NCI-H2227 treated with DMSO at 0.1 percent for 48 hours (cell line): ENCODE results near the gene APLP2.
"Not testable (repeated sequence)": the region's sequence is repeated elsewhere in the genome, so short reads cannot be mapped to it uniquely, and the experiment has no call there.

Experiments used
- DNase-seq: peaks from one replicate; lab custom pipeline; 2025; lab: John Stamatoyannopoulos, UW

The APLP2 gene

DNA sequence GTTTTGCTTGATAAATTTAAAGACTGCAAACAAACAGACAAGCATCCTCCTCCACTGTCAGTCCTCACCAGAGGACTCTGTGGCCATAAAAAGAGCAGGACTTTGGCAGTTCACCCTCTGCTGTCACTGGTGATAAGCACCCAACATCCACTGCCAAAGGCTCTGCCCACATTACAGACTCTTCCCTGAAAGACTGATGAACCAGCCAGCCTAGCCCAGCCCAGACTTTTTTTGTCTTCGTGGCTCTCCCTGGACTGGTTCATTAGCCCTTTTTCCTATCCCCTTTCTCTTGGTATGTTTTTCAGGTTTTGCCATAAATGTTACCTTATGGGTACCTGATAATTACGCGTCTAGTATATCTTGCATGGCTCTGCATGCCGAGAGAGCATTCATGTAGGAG lies 104.9 kb downstream of the APLP2 start:
- no peak for DNase-seq

DNA sequence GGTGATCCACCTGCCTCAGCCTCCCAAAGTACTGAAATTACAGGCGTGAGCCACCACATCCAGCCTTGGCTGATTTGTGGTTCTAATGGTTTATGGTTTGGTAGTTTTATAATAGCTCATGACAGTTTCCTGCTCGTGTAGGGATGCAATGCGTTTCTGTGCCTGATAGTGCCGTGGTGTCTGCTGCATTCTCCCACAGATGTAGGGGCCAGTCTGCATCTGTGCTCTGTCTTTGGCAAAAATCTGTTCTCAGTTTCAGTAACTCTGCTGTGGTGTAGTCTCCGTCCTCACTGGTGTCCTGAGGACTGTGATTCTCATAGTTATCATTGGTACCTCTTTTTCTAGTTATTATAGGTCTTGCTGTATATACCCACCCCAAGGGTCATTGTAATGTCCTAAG lies 106.2 kb downstream of the APLP2 start:
- DNase-seq: no peak

DNA sequence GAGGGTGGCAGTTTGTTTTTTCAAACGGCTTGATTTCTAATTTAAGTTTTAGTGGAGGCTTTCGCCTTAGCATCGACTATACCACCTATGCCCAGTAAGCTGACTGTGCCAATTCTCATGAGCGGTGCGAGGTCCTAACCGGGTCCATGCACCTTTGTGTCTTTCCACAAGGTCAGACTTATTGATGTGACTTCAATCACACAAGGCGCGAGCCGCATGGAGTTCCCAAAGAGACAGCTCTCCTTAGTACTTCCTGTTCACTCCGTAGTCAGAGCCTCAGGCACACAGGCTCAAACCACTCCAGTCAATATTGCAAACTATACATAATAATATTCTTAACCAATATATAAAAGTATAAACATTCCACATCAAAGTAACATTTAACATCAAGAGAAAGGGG lies 108.1 kb downstream of the APLP2 start:
- no peak for DNase-seq

DNA sequence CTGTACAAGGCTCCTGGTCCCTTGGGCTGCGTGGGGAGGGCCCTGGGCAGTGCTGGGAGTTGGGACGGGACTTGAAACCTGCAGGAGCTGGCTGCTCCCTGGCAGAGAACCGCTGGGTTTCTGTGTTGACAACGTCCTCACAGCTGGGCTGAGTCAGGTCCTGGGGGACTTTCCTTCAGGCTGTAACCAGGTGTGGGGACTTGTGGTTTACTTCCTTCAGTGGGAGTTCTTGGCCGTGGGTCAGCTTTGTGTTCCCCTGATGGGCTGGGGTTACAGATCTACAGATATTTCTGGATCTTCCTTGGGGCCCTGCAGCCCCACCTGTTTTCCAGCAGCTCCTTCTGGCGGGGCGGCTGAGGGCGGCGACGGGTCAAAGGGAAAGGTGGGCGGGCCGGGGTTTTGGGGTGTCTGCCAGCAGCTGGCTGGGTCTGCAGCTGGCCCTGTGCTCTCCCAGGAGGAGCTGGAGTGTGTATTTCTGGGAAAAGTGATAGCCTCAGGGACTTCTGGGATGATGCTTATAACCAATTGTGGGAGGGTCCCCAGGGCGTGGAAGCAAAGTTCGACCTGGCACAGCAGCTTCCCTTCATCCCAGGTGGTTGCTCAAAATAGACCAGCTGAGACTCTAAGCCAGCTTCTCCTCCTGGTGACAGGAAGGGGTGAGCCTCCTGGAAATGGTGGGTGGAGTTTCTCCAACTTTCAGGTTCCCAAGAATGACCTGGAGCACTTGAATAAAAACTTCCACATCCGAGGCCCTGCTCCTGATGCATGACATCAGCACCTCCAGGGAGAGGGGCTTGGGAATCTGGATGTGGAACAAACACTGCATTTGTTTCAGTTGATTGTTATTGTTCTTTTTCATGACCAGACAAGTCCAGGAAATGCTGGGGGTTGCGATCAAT lies 109.0 kb downstream of the APLP2 start:
- DNase-seq: no peak

DNA sequence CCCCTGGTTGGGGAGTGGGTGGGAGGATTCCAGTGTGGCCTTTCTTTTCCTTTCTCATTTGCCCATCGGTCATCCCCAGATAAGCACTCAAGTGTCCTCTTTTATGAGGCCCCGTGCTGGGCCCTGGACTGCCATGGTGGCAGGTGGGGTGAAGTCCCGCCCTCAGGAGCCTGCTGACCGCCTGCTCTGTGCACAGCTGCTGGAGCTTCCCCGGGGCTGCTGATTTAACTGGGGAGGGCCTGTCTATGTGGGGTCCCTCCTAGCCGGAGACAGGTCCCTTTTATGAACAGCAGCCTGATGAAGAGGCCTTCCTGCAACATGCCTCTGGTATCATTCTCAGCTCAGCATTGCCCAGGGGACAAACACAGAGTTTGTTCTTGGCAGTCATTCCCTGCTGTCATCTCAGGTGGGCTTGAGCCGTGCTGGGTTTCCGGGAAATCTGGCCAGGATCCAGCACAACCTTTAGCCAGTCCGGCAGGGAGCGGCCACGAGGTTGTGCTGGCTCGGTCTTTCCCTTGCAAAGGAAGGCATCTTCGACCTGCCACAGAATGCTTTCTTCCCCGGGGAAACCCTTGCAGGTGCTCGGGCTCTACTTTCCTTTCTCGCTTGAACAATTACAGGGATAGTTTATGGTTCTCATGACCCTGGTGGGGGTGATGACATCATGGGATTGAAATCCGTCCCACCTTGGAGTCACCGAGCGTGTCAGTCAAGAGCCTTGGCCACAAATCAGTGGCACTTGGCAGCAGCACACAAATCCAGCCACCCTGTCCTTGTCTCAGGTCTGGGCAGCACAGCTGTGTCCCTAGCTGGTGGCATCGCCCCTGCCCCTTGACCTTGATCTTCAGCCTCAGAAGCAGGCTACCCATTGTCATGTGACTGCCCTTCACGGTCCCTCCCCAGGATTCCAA lies 110.0 kb downstream of the APLP2 start:
- no peak for DNase-seq

DNA sequence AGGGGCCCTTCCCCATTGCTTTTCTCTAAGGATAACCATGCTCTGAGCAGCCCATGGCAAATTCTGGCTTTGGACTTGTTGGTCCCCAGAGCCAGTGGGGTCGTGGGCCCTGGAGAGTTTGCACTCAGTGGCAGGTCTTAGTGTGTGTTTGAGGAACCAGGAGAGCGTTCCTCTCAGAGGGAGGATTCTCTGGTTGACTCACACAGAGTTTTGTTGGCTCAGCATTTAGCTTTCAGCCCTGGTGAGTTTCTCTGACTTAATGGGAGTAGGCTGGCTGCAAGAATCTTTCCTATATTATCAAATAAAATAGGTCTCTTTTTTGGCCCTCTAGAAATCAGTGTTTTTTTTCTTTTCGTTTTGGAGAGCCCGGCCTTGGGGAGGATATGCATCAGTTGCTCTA lies 110.8 kb downstream of the APLP2 start:
- DNase-seq: no peak

DNA sequence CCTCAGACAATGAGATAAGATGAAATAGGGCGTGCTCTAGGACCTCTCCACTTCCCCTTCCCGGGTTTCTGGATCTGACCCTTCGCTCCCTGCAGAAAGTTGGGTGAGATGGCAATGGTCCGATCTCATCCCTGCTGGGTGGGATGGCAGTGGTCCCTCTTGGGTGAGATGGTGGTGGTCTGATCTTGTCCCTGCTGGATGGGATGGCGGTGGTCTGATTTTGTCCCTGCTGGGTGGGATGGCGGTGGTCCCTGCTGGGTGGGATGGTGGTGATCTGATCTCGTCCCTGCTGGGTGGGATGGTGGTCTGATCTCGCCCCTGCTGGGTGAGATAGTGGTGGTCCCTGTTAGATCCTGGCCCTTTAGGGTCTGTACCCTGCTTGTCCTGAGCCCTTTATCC lies 111.2 kb downstream of the APLP2 start:
- DNase-seq: no peak

DNA sequence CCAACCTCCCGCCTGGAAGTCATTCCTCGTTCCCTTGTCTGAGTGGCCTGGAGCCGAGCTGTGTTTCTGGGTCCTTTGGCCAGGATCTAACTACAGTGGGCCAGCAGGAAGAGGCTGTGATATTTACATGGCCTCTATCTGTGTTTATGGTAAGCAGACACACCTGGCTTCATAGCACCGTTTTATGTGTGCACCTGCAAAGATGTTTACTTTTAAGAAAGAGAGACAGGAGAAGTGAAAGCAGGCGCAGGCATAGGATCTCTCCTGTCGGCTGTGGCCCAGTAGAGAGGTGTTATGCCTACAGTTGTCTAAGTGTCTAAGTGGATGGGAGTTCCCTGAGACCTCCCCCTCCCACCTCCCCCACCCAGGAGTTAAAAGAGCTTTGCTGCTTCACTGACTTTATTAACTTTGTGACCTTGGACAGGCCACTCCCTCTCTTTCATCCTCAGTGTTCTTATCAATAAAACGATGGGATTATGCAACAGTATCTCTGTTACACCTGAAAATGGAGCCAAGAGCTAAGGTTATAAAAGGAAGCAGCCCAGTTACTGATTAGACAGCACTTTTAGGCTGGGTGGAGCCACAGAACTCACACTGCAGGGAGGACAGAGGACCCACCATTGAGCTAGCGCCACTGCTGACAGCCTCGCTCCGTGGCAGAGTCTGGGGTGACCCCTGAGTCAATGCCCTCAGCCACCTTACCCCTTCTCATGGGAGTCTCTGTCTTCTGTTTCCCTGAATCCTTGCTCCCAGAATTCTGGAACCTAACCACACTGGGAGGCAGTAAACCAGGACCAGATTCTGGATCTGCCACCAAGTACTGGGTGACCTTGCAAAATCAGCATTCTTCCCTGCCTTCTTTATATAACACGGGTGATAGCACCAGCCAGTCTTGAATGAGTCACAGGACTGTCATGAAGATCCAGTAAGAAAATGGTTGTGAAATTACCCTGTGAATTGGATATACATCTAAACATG lies 111.9 kb downstream of the APLP2 start:
- no peak for DNase-seq

DNA sequence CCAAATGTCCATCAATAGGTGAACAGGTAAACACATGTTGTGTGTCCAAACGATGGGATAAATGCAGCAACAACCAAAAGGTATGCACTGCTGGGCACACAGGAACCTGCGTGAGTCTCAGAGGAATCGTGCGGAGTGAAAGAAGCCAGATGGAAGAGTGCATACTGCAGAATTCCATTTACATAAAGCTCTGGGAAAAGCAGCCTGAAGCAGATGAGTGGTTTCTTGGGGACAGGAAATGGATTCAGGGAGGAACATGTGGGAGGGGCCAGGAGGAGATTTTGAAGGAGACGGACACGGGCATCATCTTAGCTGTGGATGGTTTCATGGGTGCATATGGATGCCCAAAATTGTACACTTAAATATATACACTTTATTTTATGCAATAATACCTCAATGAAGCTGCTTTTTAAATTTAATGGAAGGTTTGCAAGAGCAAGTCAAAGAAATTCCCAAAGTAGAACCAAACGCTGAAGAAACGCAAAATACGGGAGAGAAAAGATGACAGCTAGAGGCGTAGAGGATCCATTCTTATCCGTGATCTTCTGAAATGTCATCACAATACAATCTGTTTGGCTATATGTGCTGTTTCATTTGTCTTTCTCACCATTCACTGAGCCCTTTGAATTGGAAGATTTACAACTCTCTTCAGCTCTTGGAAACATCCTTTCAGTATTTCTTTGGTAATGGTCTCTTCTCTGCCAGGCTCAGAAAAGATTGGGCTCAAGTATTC lies 114.3 kb downstream of the APLP2 start:
- no peak for DNase-seq

DNA sequence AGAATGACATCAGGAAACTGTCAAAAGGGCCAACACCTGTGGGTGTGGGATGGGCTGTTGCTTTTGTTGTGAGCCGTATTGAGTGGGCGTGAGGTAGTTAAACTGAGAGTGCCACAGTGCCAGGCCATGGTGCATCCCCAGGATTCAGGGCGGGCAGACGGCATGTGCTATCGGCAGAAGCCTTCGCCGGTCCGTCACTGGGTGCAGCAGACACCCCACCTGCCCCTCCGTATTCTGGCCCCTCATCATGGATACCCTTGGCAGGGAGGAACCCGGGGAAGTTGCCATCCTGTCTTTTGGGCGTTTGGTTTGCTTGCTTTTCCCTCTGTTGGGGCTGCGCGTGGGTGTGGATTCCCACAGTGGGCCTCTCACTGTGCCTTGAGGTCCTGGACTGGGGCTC lies 117.4 kb downstream of the APLP2 start:
- no peak for DNase-seq

DNA sequence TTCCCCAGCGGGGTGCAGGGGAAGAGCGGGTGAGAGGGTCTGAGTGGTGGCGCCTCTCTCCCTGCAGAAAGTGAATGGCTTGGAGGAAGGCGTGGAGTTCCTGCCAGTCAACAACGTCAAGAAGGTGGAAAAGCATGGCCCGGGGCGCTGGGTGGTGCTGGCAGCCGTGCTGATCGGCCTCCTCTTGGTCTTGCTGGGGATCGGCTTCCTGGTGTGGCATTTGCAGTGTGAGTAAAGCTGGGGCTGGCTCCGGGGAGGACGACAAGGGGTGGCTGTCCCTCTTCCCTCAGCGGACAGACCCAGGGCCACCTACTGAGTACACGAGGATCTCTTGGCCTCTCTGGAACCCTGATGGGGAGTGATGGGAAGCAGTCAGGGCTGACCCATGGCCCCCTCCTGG lies 118.4 kb downstream of the APLP2 start:
- DNase-seq: no peak

DNA sequence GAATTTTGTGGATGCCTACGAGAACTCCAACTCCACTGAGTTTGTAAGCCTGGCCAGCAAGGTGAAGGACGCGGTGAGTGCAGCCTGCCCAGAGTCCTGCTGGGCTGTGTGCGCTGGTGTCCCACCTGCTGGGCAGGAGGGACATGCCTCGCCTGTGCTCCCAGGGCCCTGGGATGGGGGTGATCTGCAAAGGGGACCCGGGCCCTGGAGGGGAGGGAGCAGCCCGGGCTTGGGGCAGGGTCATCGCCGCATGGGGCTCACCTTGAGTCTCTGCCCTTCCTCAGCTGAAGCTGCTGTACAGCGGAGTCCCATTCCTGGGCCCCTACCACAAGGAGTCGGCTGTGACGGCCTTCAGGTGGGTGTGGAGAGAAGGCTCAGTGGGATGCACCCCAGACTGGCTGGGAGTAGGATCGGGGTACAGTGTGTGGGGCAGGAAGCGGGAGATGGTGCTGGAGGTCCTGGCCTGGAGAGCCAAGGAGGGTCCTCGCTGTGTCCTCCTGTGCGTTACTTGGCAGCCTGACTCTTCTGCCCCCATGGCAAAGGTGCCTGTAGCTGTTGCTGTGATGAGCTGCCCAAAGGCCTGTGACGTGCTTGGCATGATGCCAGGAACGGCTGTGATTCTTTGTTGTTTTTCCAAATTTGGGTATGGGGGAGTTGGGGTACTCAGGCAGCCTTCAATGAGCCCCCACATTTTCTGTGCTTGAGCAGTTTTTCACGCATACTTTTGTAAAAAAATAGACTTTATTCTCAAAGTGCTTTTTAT lies 119.1 kb downstream of the APLP2 start:
- no peak for DNase-seq

DNA sequence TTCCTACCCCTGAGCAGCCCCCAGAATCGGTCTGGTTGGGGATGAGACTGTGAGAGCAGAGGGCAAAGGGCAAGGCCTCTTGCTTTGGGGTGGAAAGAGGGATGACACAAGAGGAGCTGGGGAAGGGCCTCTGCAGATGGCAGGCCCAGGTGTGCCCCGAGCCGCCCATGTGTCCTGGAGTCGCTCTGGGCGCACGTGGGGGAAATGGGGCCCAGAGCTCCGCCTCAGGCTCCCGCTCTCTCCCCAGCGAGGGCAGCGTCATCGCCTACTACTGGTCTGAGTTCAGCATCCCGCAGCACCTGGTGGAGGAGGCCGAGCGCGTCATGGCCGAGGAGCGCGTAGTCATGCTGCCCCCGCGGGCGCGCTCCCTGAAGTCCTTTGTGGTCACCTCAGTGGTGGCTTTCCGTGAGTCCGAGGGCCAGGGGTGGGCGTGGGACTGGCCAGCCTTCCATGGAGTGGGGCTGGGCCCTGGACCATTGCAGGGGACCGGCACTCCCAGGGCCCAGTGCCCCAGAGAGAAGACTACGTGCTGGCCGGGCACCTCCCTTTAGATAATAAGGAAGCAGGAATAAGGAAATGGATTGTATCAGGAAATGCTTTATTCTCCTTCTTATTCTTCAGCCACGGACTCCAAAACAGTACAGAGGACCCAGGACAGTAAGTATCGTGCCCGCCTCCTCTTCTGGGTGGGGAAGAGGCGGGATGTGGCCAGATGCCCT lies 120.0 kb downstream of the APLP2 start:
- DNase-seq: no peak

DNA sequence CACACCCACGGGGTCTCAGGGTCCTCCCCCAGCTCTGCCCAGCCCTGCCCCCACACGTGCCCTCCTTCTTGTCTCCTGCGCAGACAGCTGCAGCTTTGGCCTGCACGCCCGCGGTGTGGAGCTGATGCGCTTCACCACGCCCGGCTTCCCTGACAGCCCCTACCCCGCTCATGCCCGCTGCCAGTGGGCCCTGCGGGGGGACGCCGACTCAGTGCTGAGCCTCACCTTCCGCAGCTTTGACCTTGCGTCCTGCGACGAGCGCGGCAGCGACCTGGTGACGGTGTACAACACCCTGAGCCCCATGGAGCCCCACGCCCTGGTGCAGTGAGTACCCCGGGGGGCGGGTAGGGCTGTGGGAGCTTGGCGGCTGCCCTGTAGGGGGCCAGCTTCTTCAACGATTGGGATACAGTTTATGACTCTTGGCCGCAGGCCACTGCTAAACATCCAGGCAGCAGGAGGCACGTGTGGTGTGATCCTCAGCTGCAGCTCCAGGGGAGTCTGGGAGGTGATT lies 120.7 kb downstream of the APLP2 start:
- no peak for DNase-seq

DNA sequence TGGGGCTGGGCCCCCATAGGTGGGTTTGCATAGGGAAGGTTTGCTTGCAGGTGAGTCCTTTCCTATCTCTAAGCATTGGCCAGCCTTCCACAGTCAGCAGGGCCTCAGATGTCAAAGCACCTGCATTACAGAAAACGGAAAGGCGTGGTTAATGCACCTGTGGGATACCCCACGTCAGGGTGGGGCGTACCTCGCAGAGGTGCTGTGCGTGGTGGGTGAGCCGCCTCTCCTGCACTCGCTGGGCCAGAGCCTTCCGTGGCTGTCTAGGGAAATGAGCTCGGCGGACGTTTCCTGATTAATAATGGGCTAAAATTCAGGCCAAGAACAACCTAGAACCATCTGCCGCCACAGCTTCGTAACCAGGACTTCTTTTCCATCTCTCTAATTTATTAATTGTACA lies 122.2 kb downstream of the APLP2 start:
- DNase-seq: no peak

DNA sequence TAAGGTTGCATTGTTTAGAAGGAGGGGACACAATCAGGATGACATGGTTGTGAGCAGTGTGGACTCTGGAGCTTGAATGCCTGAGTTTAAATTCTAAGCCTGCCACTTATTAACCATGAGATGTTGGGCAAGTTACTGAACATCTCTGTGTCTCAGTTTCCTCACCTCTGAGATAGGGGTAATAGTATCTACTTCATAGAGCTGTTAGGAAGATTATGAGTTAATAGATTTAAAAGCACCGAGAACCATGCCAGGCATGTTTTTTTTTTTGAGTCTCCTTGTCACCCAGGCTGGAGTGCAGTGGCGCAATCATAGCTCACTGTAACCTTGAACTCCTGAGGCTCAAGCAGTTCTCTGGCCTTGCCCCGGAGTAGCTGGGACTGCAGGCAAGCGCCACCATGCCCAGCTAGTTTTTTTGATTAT lies 123.2 kb downstream of the APLP2 start:
- no peak for DNase-seq

DNA sequence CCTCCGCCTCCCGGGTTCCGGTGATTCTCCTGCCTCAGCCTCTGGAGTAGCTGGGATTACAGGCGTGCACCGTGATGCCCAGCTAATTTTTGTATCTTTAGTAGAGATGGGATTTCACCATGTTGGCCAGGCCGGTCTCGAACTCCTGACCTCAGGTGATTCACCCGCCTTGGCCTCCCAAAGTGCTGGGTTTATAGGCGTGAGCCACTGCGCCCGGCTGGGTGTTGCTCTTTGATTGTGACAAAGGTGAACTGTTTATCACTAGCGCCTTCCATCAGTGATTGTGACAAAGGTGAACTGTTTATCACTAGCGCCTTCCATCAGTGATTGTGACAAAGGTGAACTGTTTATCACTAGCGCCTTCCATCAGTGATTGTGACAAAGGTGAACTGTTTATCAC lies 123.9 kb downstream of the APLP2 start:
- DNase-seq: not testable (repeated sequence)
